ENCODE results near the gene KLHL2. TPM values are rescaled to one million over a fixed set of nuclear protein-coding genes. Genes with fewer than 3 reads are reported as not detected.
"Not testable (repeated sequence)": the region's sequence is repeated elsewhere in the genome, so short reads cannot be mapped to it uniquely, and the experiment has no call there.

The KLHL2 gene
- total RNA-seq, 2 donors from 2014 or later = 39.3 to 41.5 TPM

- peak overlapping the region; percentile 80 for H3K27ac Mint-ChIP-seq
- ATAC-seq (replicated peaks in 1 of 2) = no peak
- H3K4me3 Mint-ChIP-seq = peak overlapping the region in 1 of 2 donors; percentile 27
- peaks cover 42% of the 10 kb centered on the region for H3K4me1 Mint-ChIP-seq (ENCODE audit: low read depth)
- peaks cover 10 to 25% of the 10 kb centered on the region in 2 donors for H3K36me3 Mint-ChIP-seq (ENCODE audit: insufficient read depth in 2 of 2)
- no peak for DNase-seq
- H3K27me3 Mint-ChIP-seq (ENCODE audit: low read depth) = no peaks in the 10 kb centered on the region
- no peaks in the 10 kb centered on the region for H3K9me3 Mint-ChIP-seq
Measured at GRCh38 chr4:165222651-165222994, 15.3 kb downstream of the KLHL2 start.

GRCh38 chr4:165227401-165227800 lies 20.0 kb downstream of the KLHL2 start:
- Mint-ChIP-seq H3K36me3 (ENCODE audit: insufficient read depth in 2 of 2) (peaks cover 9 to 23% of the 10 kb centered on the region in 2 donors), H3K4me1 (ENCODE audit: low read depth) (peaks cover 38% of the 10 kb centered on the region)
- ATAC-seq (replicated peaks in 1 of 2); H3K9me3 Mint-ChIP-seq; DNase-seq; H3K27ac Mint-ChIP-seq; H3K4me3 Mint-ChIP-seq; H3K27me3 Mint-ChIP-seq (ENCODE audit: low read depth): not testable (repeated sequence)

- H3K4me3 Mint-ChIP-seq; H3K27me3 Mint-ChIP-seq (ENCODE audit: low read depth); H3K27ac Mint-ChIP-seq; ATAC-seq (replicated peaks in 1 of 2); DNase-seq; H3K9me3 Mint-ChIP-seq: not testable (repeated sequence)
- Mint-ChIP-seq H3K36me3 (ENCODE audit: insufficient read depth in 2 of 2) (peaks cover 9 to 20% of the 10 kb centered on the region in 2 donors), H3K4me1 (ENCODE audit: low read depth) (peaks cover 41% of the 10 kb centered on the region)
Measured at GRCh38 chr4:165229490-165230200, 22.3 kb downstream of the KLHL2 start.

- DNase-seq = peak in 1 of 2 donors; percentile 12
- H3K4me3 Mint-ChIP-seq = peak overlapping the region; percentile 55 to 72
Measured at GRCh38 chr4:165232623-165233433, 25.5 kb downstream of the KLHL2 start.

GRCh38 chr4:165234766-165235165 lies 27.4 kb downstream of the KLHL2 start:
- H3K27ac Mint-ChIP-seq = no peak overlapping the region
- no peaks in the 10 kb centered on the region for H3K9me3 Mint-ChIP-seq
- H3K4me1 Mint-ChIP-seq (ENCODE audit: low read depth) = peaks cover 37% of the 10 kb centered on the region
- H3K36me3 Mint-ChIP-seq (ENCODE audit: insufficient read depth in 2 of 2) = peaks cover 5 to 14% of the 10 kb centered on the region in 2 donors
- ATAC-seq (replicated peaks in 1 of 2) = no peak
- no peak overlapping the region for H3K4me3 Mint-ChIP-seq
- H3K27me3 Mint-ChIP-seq (ENCODE audit: low read depth) = no peaks in the 10 kb centered on the region
- no peak for DNase-seq

More at GRCh38 chr4:165232623-165233433, 25.5 kb downstream of the KLHL2 start:
- H3K27me3 Mint-ChIP-seq (ENCODE audit: low read depth); H3K9me3 Mint-ChIP-seq: not testable (repeated sequence)
- peak; percentile 89 to 90 for ATAC-seq (replicated peaks in 1 of 2)
- H3K27ac Mint-ChIP-seq = peak overlapping the region; percentile 92
- peaks cover 9 to 19% of the 10 kb centered on the region in 2 donors for H3K36me3 Mint-ChIP-seq (ENCODE audit: insufficient read depth in 2 of 2)
- peaks cover 41% of the 10 kb centered on the region for H3K4me1 Mint-ChIP-seq (ENCODE audit: low read depth)

GRCh38 chr4:165236852-165237251 lies 29.5 kb downstream of the KLHL2 start:
- not testable (repeated sequence) for H3K9me3 Mint-ChIP-seq; H3K27me3 Mint-ChIP-seq (ENCODE audit: low read depth); H3K27ac Mint-ChIP-seq; DNase-seq; ATAC-seq (replicated peaks in 1 of 2); H3K4me3 Mint-ChIP-seq
- Mint-ChIP-seq H3K4me1 (ENCODE audit: low read depth) (peaks cover 27% of the 10 kb centered on the region), H3K36me3 (ENCODE audit: insufficient read depth in 2 of 2) (peaks cover 2 to 13% of the 10 kb centered on the region in 2 donors)

GRCh38 chr4:165238041-165238640 lies 30.8 kb downstream of the KLHL2 start:
- not testable (repeated sequence) for H3K4me3 Mint-ChIP-seq; H3K9me3 Mint-ChIP-seq; DNase-seq; H3K27ac Mint-ChIP-seq; H3K27me3 Mint-ChIP-seq (ENCODE audit: low read depth); ATAC-seq (replicated peaks in 1 of 2)
- H3K4me1 Mint-ChIP-seq (ENCODE audit: low read depth) = peaks cover 16% of the 10 kb centered on the region
- H3K36me3 Mint-ChIP-seq (ENCODE audit: insufficient read depth in 2 of 2) = peaks cover 2 to 15% of the 10 kb centered on the region in 2 donors

- H3K27me3 Mint-ChIP-seq (ENCODE audit: low read depth); H3K4me1 Mint-ChIP-seq (ENCODE audit: low read depth); H3K4me3 Mint-ChIP-seq; H3K9me3 Mint-ChIP-seq; DNase-seq; H3K27ac Mint-ChIP-seq; ATAC-seq (replicated peaks in 1 of 2): not testable (repeated sequence)
- peaks cover 6 to 19% of the 10 kb centered on the region in 2 donors for H3K36me3 Mint-ChIP-seq (ENCODE audit: insufficient read depth in 2 of 2)
Measured at GRCh38 chr4:165240761-165241160, 33.4 kb downstream of the KLHL2 start.

- H3K9me3 Mint-ChIP-seq, H3K27ac Mint-ChIP-seq: not testable (repeated sequence)
Measured at GRCh38 chr4:165244148-165244547, 36.8 kb downstream of the KLHL2 start.

GRCh38 chr4:165244587-165245186 lies 37.3 kb downstream of the KLHL2 start:
- H3K27ac Mint-ChIP-seq, H3K9me3 Mint-ChIP-seq: not testable (repeated sequence)

More at GRCh38 chr4:165244148-165244547, 36.8 kb downstream of the KLHL2 start:
- not testable (repeated sequence) for H3K27me3 Mint-ChIP-seq (ENCODE audit: low read depth); DNase-seq; H3K4me3 Mint-ChIP-seq; ATAC-seq (replicated peaks in 1 of 2); H3K4me1 Mint-ChIP-seq (ENCODE audit: low read depth)
- H3K36me3 Mint-ChIP-seq (ENCODE audit: insufficient read depth in 2 of 2) = peaks cover 6 to 17% of the 10 kb centered on the region in 2 donors

GRCh38 chr4:165248102-165248501 lies 40.7 kb downstream of the KLHL2 start:
- no peaks in the 10 kb centered on the region for H3K9me3 Mint-ChIP-seq
- no peak overlapping the region for H3K27ac Mint-ChIP-seq
- H3K4me3 Mint-ChIP-seq = no peak overlapping the region
- H3K36me3 Mint-ChIP-seq (ENCODE audit: insufficient read depth in 2 of 2) = peaks cover 6 to 11% of the 10 kb centered on the region in 2 donors
- no peaks in the 10 kb centered on the region for H3K27me3 Mint-ChIP-seq (ENCODE audit: low read depth)
- peak; percentile 54 to 67 for ATAC-seq (replicated peaks in 1 of 2)
- H3K4me1 Mint-ChIP-seq (ENCODE audit: low read depth) = no peaks in the 10 kb centered on the region
- no peak for DNase-seq

More at GRCh38 chr4:165244587-165245186, 37.3 kb downstream of the KLHL2 start:
- not testable (repeated sequence) for ATAC-seq (replicated peaks in 1 of 2); H3K27me3 Mint-ChIP-seq (ENCODE audit: low read depth); DNase-seq; H3K4me1 Mint-ChIP-seq (ENCODE audit: low read depth); H3K4me3 Mint-ChIP-seq
- H3K36me3 Mint-ChIP-seq (ENCODE audit: insufficient read depth in 2 of 2) = peaks cover 6 to 16% of the 10 kb centered on the region in 2 donors

- Mint-ChIP-seq H3K4me3 (peak overlapping the region in 1 of 2 donors; percentile 46), H3K27ac (peak overlapping the region; percentile 75)
- peak; percentile 80 to 84 for ATAC-seq (replicated peaks in 1 of 2)
- not testable (repeated sequence) for H3K9me3 Mint-ChIP-seq; H3K36me3 Mint-ChIP-seq (ENCODE audit: insufficient read depth in 2 of 2); H3K27me3 Mint-ChIP-seq (ENCODE audit: low read depth); H3K4me1 Mint-ChIP-seq (ENCODE audit: low read depth)
- DNase-seq = peak; percentile 21 to 25
Measured at GRCh38 chr4:165248904-165249303, 41.5 kb downstream of the KLHL2 start.

Data from activated T-cell treated with anti-CD3 and anti-CD28 coated beads, Interleukin-2, amount 50 U/mL, for 72 hours (primary cell).